ENCODE measurements around the gene BST1. TPM values are rescaled to one million over a fixed set of nuclear protein-coding genes. Genes with fewer than 3 reads are reported as not detected.

Gene BST1
- total RNA-seq, 1 experiment from 2014 or later = 0.41 TPM

GRCh38 chr4:15718959-15719358 lies 16.1 kb downstream of the BST1 start:
- no TSS peak for BruUV-seq (replicated peaks)
- CTCF ChIA-PET = no interaction called here

GRCh38 chr4:15719506-15719905 lies 16.6 kb downstream of the BST1 start:
- Mint-ChIP-seq H3K4me1 (ENCODE audit: low read depth, unreplicated experiment) (peaks cover 7% of the 10 kb centered on the region), H3K27ac (ENCODE audit: unreplicated experiment) (no peak overlapping the region), H3K9me3 (ENCODE audit: unreplicated experiment) (no peaks in the 10 kb centered on the region), H3K4me3 (ENCODE audit: unreplicated experiment) (no peak overlapping the region), H3K27me3 (ENCODE audit: insufficient read depth, unreplicated experiment) (no peaks in the 10 kb centered on the region), H3K36me3 (ENCODE audit: insufficient read depth, unreplicated experiment) (no peaks in the 10 kb centered on the region)
- Histone ChIP-seq H3K27me3 (replicated peaks; ENCODE audit: control insufficient read depth, insufficient read depth, low read length) (no peaks in the 10 kb centered on the region), H3K36me3 (ENCODE audit: control insufficient read depth, insufficient read depth, low read length) (no peaks in the 10 kb centered on the region), H3K4me1 (no peaks in the 10 kb centered on the region), H3K4me3 (ENCODE audit: low read depth, low read length) (no peak overlapping the region), H3K9me3 (no peaks in the 10 kb centered on the region)
- no peak for DNase-seq
- no TSS peak for BruUV-seq (replicated peaks)
- intact Hi-C loops (cut with micrococcal nuclease; ENCODE audit: unreplicated experiment) = no loop called here
- POLR2A ChIA-PET = no interaction called here
- CTCF ChIA-PET = no interaction called here
- no peak for TF ChIP-seq CTCF (IDR thresholded peaks at IDR 0.05; ENCODE audit: insufficient read depth in 1 of 2, low read depth in 1 of 2, low read length in 1 of 2, severe bottlenecking in 1 of 2, unreplicated experiment in 1 of 2)

More at GRCh38 chr4:15718959-15719358, 16.1 kb downstream of the BST1 start:
- Histone ChIP-seq H3K27me3 (replicated peaks; ENCODE audit: control insufficient read depth, insufficient read depth, low read length) (no peaks in the 10 kb centered on the region), H3K9me3 (no peaks in the 10 kb centered on the region), H3K4me3 (ENCODE audit: low read depth, low read length) (no peak overlapping the region), H3K4me1 (no peaks in the 10 kb centered on the region), H3K36me3 (ENCODE audit: control insufficient read depth, insufficient read depth, low read length) (no peaks in the 10 kb centered on the region)
- no peak for DNase-seq
- peaks cover 7% of the 10 kb centered on the region for H3K4me1 Mint-ChIP-seq (ENCODE audit: low read depth, unreplicated experiment)
- H3K9me3 Mint-ChIP-seq (ENCODE audit: unreplicated experiment) = no peaks in the 10 kb centered on the region
- POLR2A ChIA-PET = no interaction called here
- no peak overlapping the region for H3K27ac Mint-ChIP-seq (ENCODE audit: unreplicated experiment)
- H3K4me3 Mint-ChIP-seq (ENCODE audit: unreplicated experiment) = no peak overlapping the region
- no peak for TF ChIP-seq CTCF (IDR thresholded peaks at IDR 0.05; ENCODE audit: insufficient read depth in 1 of 2, low read depth in 1 of 2, low read length in 1 of 2, severe bottlenecking in 1 of 2, unreplicated experiment in 1 of 2)
- no peaks in the 10 kb centered on the region for H3K36me3 Mint-ChIP-seq (ENCODE audit: insufficient read depth, unreplicated experiment)
- no peaks in the 10 kb centered on the region for H3K27me3 Mint-ChIP-seq (ENCODE audit: insufficient read depth, unreplicated experiment)
- intact Hi-C loops (cut with micrococcal nuclease; ENCODE audit: unreplicated experiment) = no loop called here

- H3K27me3 ChIP-seq (replicated peaks; ENCODE audit: control insufficient read depth, insufficient read depth, low read length) = no peaks in the 10 kb centered on the region
- Mint-ChIP-seq H3K4me1 (ENCODE audit: low read depth, unreplicated experiment) (peaks cover 7% of the 10 kb centered on the region), H3K36me3 (ENCODE audit: insufficient read depth, unreplicated experiment) (no peaks in the 10 kb centered on the region), H3K9me3 (ENCODE audit: unreplicated experiment) (no peaks in the 10 kb centered on the region), H3K4me3 (ENCODE audit: unreplicated experiment) (no peak overlapping the region), H3K27me3 (ENCODE audit: insufficient read depth, unreplicated experiment) (no peaks in the 10 kb centered on the region), H3K27ac (ENCODE audit: unreplicated experiment) (no peak overlapping the region)
- no TSS peak for BruUV-seq (replicated peaks)
- DNase-seq = no peak
- CTCF ChIA-PET = no interaction called here
- POLR2A ChIA-PET = no interaction called here
- no peaks in the 10 kb centered on the region for H3K9me3 ChIP-seq
- no peaks in the 10 kb centered on the region for H3K36me3 ChIP-seq (ENCODE audit: control insufficient read depth, insufficient read depth, low read length)
- no peaks in the 10 kb centered on the region for H3K4me1 ChIP-seq
- no peak overlapping the region for H3K4me3 ChIP-seq (ENCODE audit: low read depth, low read length)
- no peak for TF ChIP-seq CTCF (IDR thresholded peaks at IDR 0.05; ENCODE audit: insufficient read depth in 1 of 2, low read depth in 1 of 2, low read length in 1 of 2, severe bottlenecking in 1 of 2, unreplicated experiment in 1 of 2)
- intact Hi-C loops (cut with micrococcal nuclease; ENCODE audit: unreplicated experiment) = no loop called here
Observed at GRCh38 chr4:15720851-15721250, 18.0 kb downstream of the BST1 start.
